GM19452 (cell line): ENCODE results near the gene CAPN10.

Source experiments
- ATAC-seq: cut with Tn5 transposase; IDR thresholded peaks from one replicate; pipeline ENCODE4 v1.9.1; 2021; ENCODE audit not compliant: unreplicated experiment

CAPN10 gene

DNA sequence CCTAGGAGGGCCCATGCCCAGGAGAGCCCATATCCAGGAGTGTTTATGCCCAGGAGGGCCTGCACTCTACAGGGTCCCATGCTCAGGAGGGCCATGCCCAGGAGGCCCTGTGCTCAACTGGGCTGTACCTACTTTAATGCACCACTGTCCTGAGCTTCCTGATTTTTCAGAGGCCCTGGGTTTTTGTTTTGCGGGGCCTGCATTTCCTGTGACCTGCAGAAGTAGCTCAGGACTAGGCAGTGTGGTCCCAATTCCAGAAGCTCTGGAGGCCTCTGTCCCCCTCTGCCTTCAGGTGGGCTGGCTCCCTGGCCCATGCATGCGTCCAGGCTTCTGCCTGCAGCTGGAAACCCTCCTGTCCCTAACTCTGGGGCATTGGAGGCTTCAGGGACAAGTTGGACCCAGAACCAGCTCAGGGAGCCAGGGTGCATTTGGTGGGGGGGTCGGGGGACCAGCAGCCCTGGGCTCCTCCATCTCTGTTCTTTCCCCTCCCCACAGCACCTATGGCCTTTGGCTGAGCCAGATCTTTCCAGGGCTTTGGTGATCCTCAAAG is 49.5 kb downstream of the CAPN10 start:
- ATAC-seq: no peak

DNA sequence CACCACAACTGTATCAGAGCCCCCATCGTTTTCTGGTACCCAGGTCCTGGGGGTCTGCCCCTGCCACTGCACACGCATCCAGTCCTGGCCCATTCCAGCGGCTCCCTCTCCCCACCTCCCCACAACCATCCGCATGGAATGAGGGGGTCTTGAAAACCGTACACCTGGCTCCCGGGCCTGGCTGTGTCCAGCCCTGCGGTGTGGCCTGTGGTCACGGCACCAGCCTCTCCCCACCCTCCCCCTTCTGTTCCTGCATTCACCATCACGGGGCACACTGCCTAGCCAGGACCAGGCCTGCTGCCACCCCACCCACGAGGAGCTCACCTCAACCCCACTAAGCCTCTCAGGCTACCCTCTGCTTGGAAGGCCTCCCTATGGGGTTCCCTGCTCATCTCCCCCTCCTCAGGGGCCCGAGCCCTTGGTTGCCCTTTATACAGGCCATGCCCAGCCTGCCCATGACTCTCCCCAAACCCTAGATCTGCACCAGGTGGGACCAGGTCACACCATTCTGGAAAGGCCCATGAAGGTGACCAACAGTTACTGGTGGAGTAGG is 50.1 kb downstream of the CAPN10 start:
- ATAC-seq: no peak

DNA sequence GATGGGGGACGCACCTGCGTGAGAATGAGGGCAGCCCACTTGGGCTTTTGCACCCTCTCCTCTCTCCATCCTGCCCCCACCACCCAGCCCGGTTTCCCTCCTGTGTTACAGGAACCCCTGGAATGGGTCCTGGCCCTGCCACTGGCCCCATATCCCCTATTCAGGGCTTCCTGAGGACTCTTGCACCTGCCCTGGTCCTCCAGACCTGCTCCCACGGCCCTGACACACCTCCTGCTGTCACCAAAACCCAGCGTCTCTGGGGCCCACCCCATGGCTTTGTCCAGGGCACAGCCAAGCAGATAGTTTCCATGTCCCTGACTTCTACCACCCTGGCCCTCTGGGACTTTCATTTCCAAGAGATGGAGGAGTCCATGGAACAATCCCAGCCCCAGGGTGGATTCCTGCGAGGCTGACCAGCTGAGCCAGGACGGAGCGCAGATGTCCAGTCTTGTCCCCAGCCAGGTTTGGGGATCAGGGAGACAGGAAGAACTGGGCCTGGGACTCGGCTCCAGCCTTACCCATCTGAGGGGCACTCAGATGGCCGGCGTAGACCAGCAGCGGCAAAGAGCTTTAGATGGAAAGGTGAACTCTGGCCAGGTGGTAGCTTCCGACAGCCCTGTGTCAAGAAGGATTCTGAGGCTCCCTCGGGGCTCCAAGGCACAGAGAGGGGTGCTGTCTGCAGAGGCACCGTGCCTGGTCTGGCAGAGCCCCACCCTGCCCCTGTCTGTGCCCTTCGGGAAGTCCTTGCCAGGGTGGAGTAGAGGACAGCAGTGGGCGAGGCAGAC is 50.8 kb downstream of the CAPN10 start:
- no peak for ATAC-seq

DNA sequence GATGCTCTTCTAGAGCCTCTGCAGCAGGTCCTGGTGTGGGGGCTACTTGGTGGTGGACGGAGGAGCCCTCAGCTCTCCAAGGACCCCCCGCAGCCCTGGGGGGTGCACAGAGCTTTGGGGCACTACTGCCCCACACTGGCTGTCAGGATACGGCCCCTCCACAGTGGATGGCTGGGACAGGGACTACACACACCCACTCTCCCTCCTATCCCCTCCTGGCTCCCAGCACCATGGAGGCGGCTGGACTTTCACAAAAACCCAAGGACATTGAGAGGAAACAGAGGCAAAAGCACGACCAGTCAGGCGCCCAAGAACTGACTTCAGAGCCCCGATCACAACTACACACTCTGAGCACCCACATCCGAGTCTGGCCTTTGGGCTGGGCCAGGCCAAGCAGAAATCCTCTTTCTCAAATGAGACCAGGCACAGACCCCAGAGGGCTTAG is 51.4 kb downstream of the CAPN10 start:
- no peak for ATAC-seq

DNA sequence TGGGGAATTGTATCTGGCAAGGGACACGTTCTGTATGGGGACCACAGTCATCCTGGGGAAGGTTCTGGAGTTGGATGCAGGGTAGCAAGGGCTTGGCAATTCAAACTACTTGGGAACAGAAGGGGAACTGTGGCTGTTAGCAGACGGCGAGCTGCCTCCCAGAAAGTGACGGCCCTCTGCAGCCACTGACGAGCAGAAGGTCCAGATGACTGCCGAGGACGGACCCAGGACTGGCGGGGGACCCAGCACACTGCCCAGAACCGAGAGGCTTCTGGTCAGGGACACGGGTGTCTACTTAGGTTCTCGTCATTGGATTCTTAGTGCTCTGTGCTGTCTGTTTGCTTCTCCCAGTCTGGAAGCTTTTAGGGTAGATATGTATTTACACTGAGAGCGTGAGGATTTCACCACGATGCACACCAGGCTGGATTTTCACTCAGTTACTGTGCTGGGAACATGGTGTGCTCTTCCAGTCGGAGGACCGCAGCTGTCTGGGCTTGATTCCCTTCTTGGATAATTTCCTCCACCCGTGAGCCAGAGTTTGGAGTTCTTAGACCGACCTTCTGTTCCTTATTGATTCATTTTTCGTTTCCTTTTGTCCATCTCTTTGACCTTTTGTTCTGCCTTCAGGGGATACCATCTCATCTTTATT is 52.1 kb downstream of the CAPN10 start:
- ATAC-seq: no peak

DNA sequence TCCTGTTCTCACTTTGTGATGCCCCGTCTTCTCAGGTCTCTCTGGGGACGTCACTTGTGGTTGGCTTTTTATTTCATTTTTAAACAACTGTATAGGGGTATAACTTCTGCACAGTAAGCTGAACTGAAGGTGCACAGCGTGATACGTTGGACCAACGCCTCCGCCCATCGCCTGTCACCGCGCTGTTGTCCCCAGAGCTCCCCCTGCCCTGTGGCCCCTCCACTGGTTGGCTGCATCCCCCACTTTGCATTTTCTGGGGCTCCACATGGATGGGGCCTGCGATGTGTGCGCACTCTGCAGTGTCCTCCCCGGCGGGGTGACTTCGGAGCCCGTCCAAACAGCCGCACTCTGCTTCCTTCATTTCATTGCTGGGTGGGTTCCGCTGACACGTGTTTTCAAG is 53.0 kb downstream of the CAPN10 start:
- no peak for ATAC-seq

DNA sequence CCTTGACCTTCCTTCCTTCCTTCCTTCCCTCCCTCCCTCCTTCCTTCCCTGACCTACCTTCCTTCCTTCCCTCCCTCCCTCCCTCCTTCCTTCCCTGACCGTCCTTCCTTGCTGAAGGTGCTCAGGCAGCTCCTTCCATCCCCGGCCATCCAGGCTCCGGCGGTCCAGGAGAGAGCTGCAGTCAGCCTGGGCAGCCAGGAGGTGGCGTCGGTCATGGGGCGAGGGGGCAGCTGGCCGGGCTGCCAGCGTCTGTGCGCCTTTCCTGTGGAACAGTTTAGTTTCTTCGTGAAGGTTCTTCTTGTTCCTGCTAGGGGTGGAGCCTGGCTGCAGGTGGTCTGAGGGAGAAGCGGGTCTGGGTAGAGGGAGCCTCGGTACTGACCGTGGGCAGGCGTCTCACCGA is 54.4 kb downstream of the CAPN10 start:
- ATAC-seq: no peak

DNA sequence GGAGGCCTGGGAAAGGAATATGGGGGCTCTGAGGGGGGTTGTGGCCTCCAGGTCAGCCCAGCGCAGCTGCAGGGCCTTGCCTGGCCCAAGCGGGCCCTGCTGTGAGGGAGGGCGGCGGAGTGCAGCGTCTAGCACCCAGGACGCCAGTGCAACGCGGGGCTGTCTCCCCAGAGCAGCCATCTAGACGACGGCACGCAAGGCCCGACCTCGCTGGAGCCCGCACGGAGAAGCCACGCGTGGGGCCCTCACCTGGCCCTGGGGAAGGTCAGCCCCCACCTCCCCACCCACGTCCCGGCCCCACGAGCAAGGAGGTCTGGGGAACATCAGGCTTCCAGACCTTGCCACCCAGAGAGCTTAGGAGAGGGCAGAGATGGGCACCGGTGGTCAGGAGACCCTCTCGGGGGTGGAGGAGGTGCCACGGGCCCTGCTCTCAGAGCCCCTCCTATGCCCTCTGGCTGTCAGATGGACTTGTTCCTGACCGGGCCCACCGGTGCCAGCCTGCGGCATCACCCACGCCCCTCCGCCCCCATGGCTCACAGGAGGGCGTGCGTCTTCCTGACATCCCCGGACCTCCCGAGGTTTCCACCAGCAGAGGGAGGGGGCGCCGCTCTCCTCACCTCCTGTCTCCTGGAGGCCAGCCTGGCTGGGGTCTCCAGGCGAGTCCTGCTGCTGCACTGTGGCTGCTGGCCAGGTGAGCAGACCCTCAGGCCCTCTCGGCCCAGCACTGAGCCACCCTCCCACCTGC is 55.7 kb downstream of the CAPN10 start:
- ATAC-seq: no peak

DNA sequence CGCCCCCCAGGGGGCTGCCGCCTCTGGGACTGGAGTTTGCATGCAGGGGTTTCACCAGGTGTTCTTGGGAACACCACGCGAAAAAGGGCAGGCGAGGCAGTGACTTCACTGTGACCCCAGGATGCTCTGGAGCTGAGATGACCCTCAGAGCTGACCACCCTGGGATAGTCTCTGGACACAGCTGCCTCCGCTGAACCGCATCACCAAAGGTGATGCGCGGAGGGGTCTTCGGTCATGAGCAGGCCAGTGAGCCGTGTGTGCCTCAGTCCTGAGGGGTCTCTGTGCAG is 56.2 kb downstream of the CAPN10 start:
- ATAC-seq: no peak

DNA sequence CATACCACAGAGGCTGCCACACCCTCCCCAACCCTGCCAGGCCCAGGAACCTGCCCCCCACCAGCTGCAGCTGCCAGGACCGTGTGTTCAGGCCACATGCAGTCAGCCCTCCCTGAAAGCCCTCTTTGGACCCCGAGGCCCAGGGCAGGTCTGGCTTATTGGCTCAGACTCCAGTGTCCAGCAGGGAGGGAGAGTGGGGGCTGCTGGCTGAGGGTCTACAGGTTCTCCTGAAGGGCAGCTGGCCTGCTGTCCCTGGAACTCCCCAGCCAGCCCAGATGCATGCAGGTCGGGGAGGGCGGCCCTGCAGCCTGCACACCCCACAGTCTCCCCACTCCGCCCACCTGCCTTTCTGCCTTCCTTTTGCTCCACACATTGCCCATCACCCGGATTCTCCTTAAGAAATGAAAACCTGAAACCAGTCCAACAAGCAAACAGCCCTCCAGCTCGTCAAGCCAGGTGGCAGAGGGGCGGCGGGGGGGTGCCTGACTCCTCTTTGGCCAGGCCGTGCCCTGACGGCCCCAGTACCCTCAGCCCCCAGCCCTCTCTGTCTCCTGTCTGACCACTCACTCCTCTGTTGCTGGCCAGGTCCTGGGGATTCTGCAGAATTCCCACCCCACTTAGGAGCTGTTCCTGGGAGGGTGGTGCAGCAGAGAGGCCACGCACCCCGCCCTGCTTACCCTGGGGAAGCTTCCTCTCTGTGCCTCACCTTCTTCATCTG is 56.7 kb downstream of the CAPN10 start:
- ATAC-seq: no peak

DNA sequence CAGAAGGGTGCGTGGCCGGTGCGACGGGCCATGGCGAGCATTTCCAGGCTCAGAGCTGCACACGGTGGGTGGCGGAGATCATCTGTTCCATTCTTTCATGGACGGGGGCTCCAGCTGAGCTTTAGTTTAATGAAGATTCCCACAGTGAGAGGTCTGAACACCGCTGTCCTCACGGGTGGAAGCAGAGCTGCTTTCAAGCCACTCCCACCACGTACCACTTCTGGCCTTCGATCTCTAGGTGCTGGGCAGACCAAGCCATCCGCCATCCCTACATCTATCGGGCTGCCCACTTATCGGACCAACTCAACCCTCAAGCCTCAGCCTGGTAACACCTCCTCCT is 57.2 kb downstream of the CAPN10 start:
- no peak for ATAC-seq

DNA sequence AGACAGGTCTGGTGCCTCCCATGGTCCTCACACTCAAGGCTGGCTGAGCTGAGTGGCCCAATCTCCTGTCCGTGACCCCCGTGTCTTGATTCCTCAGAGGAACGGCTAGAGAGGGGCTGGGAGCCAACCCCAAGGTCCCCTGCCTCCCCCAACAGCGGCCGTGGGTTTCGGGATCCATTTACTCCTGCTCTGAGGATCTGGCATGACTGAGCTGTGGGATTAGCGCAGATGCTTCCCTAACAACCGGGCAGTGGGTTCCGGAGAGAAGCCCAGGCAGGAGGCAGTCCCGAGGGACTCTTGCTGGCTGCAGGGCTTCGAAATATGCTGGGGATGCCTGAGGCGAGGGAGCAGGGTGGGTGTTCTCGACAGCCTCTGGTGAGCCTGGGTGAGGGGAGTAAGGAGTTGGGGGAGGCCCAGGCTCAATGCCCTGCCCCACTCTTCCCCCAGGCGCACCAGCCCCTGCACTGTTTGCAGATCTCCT is 57.7 kb downstream of the CAPN10 start:
- no peak for ATAC-seq

DNA sequence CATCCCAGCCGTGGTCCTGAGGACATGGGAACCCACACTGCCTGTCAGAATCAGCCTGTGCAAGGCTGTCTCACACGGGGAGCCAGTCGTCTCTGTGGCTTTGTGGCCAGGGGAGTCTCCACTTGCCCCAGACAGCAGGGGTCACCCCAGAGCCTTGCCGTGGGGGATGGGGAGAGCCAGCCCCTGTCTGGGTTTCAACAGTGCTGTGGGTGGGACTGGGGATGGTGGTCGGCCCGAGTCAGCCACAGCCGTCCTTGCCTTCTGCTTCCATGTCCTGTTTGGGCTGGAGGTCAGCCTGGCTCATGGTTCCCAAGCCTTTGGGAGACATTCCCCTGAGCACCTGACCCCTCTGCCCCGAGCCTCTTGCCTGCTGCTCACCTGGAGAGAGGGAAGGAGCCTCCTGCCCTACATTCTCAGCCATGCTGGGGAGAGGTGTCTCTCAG is 58.3 kb downstream of the CAPN10 start:
- ATAC-seq: no peak

DNA sequence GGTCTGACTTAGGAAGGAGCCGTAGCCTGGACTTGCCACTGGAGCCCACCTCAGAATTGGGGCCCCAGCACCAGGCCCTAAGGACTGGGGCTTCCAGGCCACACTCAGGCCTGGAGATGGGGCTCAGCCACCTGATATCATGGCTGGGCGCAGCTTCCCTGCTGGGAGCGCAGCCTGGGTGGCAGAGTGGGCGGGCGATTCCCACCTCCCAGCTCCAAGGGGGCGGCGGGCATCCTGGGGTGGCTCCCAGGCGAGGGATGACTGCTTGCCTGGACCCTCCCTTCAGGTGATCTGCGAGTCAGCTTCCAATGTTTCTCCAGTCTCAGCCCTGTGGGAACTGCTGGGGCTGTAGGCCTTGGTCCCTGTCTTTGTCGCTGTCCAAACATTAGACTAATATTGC is 58.8 kb downstream of the CAPN10 start:
- no peak for ATAC-seq

DNA sequence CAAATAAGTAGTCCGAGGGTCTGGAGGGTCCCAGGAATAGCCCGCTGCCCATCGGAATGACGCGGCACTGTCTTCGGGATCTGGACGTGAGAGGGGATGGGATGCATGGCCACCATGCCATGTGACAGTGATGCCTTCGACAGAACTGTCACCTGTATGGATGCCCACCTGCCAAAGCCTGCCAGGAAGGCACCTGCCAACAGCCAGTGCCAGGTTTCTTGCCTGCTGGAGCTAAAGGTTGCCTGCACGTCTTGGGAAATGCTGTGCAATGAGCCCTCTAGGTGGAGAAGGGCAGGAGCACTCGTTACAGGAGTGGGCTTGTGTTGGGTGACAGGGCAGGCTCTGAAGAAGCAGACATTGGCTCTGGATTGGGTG is 59.3 kb downstream of the CAPN10 start:
- no peak for ATAC-seq

DNA sequence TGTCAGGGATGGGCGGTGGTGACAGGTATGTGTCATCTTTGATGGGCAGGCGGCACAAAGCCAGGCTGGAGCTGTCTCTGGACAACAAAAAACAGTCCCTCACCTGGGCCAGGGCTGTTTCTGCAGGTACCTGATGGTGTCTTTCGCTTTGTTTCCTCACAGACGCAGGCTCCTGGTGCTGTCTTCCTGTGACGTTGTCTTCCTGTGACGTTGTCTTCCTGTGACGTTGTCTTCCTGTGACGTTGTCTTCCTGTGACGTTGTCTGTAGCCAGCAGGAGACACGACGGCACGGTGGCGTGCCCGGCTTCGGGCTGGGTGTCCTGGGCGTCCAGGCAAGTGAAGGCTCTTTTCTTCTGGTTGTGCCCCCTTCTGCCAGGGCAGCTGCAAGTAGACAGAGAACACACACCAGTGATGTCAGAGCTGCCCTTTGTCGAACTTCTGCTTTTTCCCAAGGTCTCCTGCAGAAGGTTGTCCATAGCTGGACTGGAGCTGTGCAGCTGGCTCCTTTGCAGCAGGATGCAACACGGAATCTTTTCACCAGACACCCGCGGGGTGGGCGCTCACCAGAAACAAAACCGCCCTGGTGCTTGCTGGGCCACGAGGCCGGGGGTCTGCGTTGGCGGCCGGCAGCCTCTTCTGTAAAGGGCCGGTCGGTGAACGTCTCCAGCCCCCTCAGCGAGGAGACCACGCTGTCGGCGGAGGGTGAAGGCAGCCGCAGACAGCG is 59.8 kb downstream of the CAPN10 start:
- ATAC-seq: no peak

DNA sequence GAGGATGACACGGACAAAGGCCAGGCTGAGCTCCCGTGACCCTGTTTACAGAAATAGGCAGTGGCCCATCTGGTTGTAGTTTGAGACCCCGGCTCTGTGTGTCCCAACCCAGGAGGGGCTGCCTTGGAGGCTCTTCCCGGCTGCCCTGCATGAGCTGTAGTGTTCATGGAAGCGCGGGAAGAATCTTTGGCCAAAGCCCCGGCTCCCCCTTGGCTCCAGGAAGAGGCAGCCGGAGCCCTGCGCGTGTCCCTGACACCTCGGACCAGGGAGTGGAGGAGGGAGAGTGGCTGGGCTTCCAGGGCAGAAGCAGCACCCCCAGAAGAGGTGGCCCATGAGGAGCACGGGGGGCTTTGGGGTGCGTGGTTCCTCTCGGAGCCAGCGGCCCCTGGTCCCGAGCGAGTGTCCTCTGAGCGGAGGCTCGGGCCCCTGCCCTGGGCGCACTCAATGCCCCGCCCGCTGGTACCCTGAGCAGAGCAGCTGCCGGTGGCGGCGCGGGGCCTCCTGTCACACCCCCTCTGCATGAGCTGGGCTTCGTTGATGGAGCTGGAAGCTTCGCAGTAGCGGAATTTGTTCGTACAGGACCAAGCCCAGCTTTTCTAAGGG is 60.5 kb downstream of the CAPN10 start:
- ATAC-seq: no peak

DNA sequence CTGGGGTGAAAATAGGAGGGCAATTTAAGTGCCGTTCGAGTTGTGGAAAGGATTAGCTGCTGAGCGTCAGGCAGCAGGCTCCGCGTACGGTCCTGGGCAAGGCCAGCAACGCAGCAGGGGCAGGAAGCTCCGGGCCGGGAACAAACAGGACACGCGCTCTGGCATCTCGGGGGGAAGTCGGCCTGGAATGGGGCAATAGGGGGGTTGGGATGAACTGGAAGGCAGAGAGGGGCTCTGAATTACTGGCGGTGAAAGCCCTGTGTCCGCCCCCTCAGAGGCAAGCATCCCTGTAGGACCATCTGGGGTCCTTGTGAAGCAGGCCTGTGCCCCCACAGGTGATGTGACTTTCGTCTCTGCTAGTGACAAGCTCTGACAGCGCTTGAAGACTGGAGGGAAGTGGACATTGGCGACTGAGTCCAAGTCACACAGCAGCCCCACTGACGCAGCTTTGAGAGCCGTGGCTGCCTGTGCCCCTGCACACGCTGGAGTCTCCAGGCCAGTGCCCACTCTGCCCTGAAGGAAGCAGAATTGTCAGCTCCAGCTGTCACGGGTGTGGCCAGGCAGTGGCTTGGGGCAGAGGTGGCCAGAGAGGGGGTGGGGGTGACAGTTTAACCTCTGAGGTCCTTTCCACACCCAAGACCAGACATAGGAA is 61.1 kb downstream of the CAPN10 start:
- no peak for ATAC-seq

DNA sequence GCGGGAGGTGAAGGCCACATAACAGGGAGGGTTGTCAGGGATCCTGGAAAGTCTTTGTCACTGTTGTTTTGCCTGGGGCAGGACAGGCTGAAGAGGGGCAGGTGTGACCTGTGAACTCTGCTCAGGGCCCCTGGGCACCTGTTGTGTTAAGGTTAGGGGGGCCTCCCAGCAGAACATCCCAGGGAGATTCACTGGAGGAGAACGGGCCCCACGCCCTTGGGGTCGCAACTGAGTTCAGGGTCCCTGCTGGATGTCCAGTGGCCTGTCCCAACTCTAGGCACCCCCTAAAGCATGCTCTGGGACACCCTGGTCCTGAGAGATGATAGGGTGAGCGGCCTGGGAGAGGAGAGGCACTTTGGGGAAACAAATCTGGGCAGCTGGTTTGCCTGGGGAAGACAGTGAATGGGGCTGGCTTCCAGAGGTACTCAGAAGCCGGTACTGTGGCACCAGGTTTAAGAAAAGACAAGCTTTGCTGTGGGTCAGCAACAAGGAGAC is 61.7 kb downstream of the CAPN10 start:
- no peak for ATAC-seq
